PC-9 (cell line): Measurements from ENCODE around the gene HOXD10. TPM values are rescaled to one million over a fixed set of nuclear protein-coding genes. Genes with fewer than 3 reads are reported as not detected.

ENCODE experiments used
- BruUV-seq: library from RNA; stranded (reverse); fragments of 400-500 nt; replicated peaks from 2 replicates; lab custom pipeline; 2021; lab: Mats Ljungman, UMichigan
- CTCF ChIA-PET: fragments of 300-600 bp; sonication (Branson Sonifier 250); formaldehyde crosslinking; loops from one replicate; lab custom pipeline; 2022; ENCODE audit warnings: antibody characterized with exemption; lab: Charles Lee
- POLR2A ChIA-PET: fragments of 300-600 bp; sonication (Branson Sonifier 250); formaldehyde crosslinking; loops from one replicate; lab custom pipeline; 2022; ENCODE audit warnings: antibody characterized with exemption; ENCODE audit not compliant: unreplicated experiment; lab: Charles Lee
- DNase-seq, 2 experiments: peaks; one replicate each; pipeline versions ENCODE4 v3.0.0 to v3.0.0-alpha.2; 2015 to 2022; ENCODE audit warnings: mixed read lengths in 1 of 2
- H2AFZ ChIP-seq: fragments of 200-600 bp; sonication (generic); 2 replicates; pipeline ENCODE4 v1.8.1; 2017; ENCODE audit warnings: antibody characterized with exemption
- H3F3A ChIP-seq: fragments of 200-600 bp; sonication (generic); 2 replicates; pipeline ENCODE4 v1.8.1; 2017; ENCODE audit warnings: antibody characterized with exemption, mild to moderate bottlenecking, low read depth; ENCODE audit not compliant: insufficient read depth
- H3K27ac ChIP-seq: fragments of 200-600 bp; sonication (generic); 2 replicates; pipeline ENCODE4 v1.6.1; 2016; ENCODE audit warnings: mixed run types
- H3K27me3 ChIP-seq: fragments of 200-600 bp; sonication (generic); 2 replicates; pipeline ENCODE4 v1.6.1; 2016; ENCODE audit warnings: low read depth, mixed run types; ENCODE audit not compliant: insufficient read depth
- H3K36me3 ChIP-seq: fragments of 200-600 bp; sonication (generic); 2 replicates; pipeline ENCODE4 v1.6.1; 2016; ENCODE audit warnings: low read depth, mixed run types
- H3K4me1 ChIP-seq: fragments of 200-600 bp; sonication (generic); replicated peaks from 2 replicates; pipeline ENCODE4 v1.6.1; 2016; ENCODE audit warnings: mixed run types; ENCODE audit not compliant: insufficient read depth
- H3K4me2 ChIP-seq: fragments of 200-600 bp; sonication (generic); 2 replicates; pipeline ENCODE4 v1.6.1; 2017; ENCODE audit warnings: mixed run types
- H3K4me3 ChIP-seq: fragments of 200-600 bp; sonication (generic); 2 replicates; pipeline ENCODE4 v1.6.1; 2016; ENCODE audit warnings: mixed run types
- H3K79me2 ChIP-seq: fragments of 200-600 bp; sonication (generic); 2 replicates; pipeline ENCODE4 v1.6.1; 2017; ENCODE audit warnings: low read depth, mixed run types
- H3K9me2 ChIP-seq: fragments of 200-600 bp; sonication (generic); 2 replicates; pipeline ENCODE4 v1.8.1; 2017; ENCODE audit warnings: mild to moderate bottlenecking; ENCODE audit not compliant: insufficient read depth
- H3K9me3 ChIP-seq: fragments of 200-600 bp; sonication (generic); 2 replicates; pipeline ENCODE4 v1.8.1; 2016; ENCODE audit warnings: low read depth; ENCODE audit not compliant: insufficient read depth
- H4K20me1 ChIP-seq: fragments of 200-600 bp; sonication (generic); 2 replicates; pipeline ENCODE4 v1.8.1; 2017; ENCODE audit not compliant: insufficient read depth
- CTCF ChIP-seq: fragments of 200-600 bp; sonication (generic); conservative IDR thresholded peaks from 2 replicates; pipeline ENCODE4 v1.6.1; 2017; ENCODE audit warnings: mixed run types, antibody characterized with exemption, mild to moderate bottlenecking, moderate library complexity
- EZH2 ChIP-seq: fragments of 200-600 bp; sonication (generic); IDR thresholded peaks from 2 replicates; pipeline ENCODE4 v1.8.0; 2017; ENCODE audit warnings: antibody characterized with exemption, low read depth
- intact Hi-C: fragments of 100-400 bp; cut with micrococcal nuclease; formaldehyde crosslinking; loops from one replicate; pipeline ENCODE4 v1.10.0; 2022; ENCODE audit not compliant: unreplicated experiment
- total RNA-seq: library from RNA; stranded (reverse); gene quantifications from 2 replicates; pipeline ENCODE4 v1.2.3, GENCODE V29; 2021

The HOXD10 gene
- total RNA-seq, 1 experiment from 2014 or later: not detected

DNA sequence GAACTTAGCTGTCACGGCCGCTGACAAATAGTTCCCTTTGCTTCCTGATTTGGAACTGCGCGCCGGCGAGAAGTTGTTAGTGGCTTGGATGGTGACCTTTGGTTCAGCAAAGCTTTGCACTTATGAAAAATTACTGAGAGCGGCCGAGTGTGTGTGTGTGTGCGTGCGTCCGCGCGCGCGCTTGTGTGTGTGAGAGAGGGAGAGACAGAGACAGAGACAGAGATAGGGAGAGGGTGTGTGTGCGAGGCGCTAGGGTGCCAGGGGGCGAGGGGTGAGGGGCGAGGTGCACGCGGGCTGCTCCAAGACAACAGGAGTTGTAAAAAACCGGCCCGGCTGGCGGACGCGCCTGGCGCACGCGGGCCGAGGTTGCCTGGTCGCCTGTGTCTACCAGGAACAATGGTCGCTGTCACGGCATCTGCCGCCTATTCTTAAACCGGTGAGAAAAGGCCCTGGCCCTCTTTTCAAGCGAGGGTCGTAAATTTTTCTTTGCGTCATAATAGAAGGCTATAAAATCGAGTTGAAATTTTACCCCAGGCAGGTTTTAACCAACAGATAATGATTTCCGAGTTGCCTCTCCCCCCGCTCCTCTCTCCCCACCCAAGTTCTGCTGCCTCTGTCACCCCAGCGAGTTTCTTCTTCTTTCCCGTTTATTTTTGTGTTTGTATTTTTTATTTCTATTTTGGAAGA is 41.1 kb downstream of the HOXD10 start:
- H3K27ac ChIP-seq: no peak overlapping the region
- intact Hi-C loops: no loop called here
- H3K4me3 ChIP-seq: no peak overlapping the region
- no peaks in the 10 kb centered on the region for H3K36me3 ChIP-seq
- ChIA-PET CTCF (no interaction called here), POLR2A (no interaction called here)
- no peaks in the 10 kb centered on the region for H3F3A ChIP-seq
- H3K79me2 ChIP-seq: no peaks in the 10 kb centered on the region
- DNase-seq: no peak
- no TSS peak for BruUV-seq
- H3K9me3 ChIP-seq: no peaks in the 10 kb centered on the region
- H4K20me1 ChIP-seq: no peaks in the 10 kb centered on the region
- H2AFZ ChIP-seq: no peak overlapping the region
- no peaks in the 10 kb centered on the region for H3K4me1 ChIP-seq
- H3K27me3 ChIP-seq: peaks cover 92% of the 10 kb centered on the region
- no peak overlapping the region for H3K4me2 ChIP-seq
- no peaks in the 10 kb centered on the region for H3K9me2 ChIP-seq
- TF ChIP-seq CTCF (no peak), EZH2 (no peak)

DNA sequence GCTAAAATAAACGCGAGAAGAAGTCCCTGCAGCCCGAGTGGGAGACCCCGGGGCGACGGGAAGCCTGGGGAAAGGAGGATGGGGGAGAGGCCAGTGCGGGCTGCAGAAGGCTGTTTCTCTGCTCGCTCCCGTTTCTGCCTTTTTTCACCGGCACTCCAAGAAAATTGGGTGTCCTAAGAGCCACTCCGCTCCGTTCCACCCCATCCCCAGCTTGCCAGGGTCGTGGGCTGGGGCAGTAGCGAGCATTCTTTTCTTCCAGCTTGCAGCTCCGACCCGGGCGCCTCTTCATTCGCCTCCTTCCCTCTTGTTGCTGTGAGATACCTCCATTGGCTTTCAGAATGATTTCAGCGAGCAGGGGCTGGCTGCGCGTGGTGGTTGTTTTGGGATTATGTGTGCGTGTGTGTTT is 41.6 kb downstream of the HOXD10 start:
- no peaks in the 10 kb centered on the region for H3K4me1 ChIP-seq
- H3K36me3 ChIP-seq: no peaks in the 10 kb centered on the region
- H3K4me2 ChIP-seq: no peak overlapping the region
- no peaks in the 10 kb centered on the region for H3K9me2 ChIP-seq
- H4K20me1 ChIP-seq: no peaks in the 10 kb centered on the region
- TF ChIP-seq EZH2 (no peak), CTCF (no peak)
- H2AFZ ChIP-seq: no peak overlapping the region
- POLR2A ChIA-PET: no interaction called here
- no peak overlapping the region for H3K27ac ChIP-seq
- H3F3A ChIP-seq: no peaks in the 10 kb centered on the region
- no peaks in the 10 kb centered on the region for H3K79me2 ChIP-seq
- no peaks in the 10 kb centered on the region for H3K9me3 ChIP-seq
- H3K27me3 ChIP-seq: peaks cover 93% of the 10 kb centered on the region
- CTCF ChIA-PET: no interaction called here
- H3K4me3 ChIP-seq: no peak overlapping the region
- intact Hi-C loops: no loop called here
- BruUV-seq: no TSS peak
- DNase-seq: no peak

DNA sequence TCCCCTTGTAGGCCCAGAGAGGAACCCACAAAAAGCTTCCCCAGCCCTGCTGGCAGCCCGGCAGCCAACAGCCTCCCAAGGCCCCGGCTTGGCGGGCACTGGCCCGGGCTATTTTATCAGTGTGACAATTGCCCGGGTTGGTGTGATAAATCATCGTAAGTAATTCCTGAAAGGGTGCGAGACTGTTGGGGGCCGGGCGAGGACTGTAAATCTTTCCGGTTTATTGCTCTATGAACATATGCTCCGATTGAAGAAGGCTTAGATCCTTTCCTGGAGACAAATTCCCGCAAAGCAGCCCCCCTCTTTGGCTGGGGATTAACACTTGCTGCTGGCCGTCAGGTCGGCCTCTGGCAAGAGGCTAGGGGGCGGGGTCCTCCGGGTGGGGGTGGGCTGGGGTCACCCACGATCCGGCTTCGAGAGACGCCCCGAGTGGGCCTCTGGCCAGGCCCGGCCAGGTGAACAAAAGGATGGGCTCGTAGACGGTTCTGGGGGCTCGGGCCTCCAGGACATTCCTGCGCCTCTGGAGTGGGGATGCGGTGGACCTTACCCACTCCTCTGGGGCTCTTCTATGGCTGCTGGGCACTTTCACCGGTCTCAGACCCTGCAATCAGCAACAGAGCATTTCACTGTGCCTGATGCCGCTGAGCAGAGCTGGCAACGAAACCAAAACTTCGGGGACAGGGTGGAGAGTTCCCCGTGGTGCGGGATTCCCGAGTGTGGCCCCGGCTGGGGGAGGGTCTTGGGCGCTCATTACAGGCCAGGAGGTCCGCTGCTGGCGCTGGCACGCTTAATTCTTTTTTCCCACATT is 42.5 kb downstream of the HOXD10 start:
- H4K20me1 ChIP-seq: no peaks in the 10 kb centered on the region
- H3F3A ChIP-seq: no peaks in the 10 kb centered on the region
- H3K4me3 ChIP-seq: no peak overlapping the region
- H3K9me2 ChIP-seq: no peaks in the 10 kb centered on the region
- no peak for DNase-seq
- intact Hi-C loops: no loop called here
- H3K27ac ChIP-seq: no peak overlapping the region
- no peaks in the 10 kb centered on the region for H3K36me3 ChIP-seq
- no peak overlapping the region for H3K4me2 ChIP-seq
- no peaks in the 10 kb centered on the region for H3K9me3 ChIP-seq
- BruUV-seq: no TSS peak
- TF ChIP-seq EZH2: no peak
- H3K79me2 ChIP-seq: no peaks in the 10 kb centered on the region
- no peak overlapping the region for H2AFZ ChIP-seq
- H3K27me3 ChIP-seq: peaks cover 92% of the 10 kb centered on the region
- no peaks in the 10 kb centered on the region for H3K4me1 ChIP-seq
- ChIA-PET CTCF (no interaction called here), POLR2A (no interaction called here)
